GM12873 (cell line): Measurements from ENCODE around the gene TMSB15B.

ENCODE experiments used
- TF ChIP-seq, protein P1 (sequence below): IDR thresholded peaks from 2 replicates; pipeline ENCODE4 v1.5.1; 2012; ENCODE audit warnings: low read depth, mild to moderate bottlenecking, moderate library complexity, low read length, control low read depth; ENCODE audit not compliant: insufficient read depth; ENCODE audit errors: missing control alignments

The TMSB15B gene

GRCh38 chrX:104013158-104013557, 50.7 kb downstream of the TMSB15B start:
- TF ChIP-seq, protein P1, sequence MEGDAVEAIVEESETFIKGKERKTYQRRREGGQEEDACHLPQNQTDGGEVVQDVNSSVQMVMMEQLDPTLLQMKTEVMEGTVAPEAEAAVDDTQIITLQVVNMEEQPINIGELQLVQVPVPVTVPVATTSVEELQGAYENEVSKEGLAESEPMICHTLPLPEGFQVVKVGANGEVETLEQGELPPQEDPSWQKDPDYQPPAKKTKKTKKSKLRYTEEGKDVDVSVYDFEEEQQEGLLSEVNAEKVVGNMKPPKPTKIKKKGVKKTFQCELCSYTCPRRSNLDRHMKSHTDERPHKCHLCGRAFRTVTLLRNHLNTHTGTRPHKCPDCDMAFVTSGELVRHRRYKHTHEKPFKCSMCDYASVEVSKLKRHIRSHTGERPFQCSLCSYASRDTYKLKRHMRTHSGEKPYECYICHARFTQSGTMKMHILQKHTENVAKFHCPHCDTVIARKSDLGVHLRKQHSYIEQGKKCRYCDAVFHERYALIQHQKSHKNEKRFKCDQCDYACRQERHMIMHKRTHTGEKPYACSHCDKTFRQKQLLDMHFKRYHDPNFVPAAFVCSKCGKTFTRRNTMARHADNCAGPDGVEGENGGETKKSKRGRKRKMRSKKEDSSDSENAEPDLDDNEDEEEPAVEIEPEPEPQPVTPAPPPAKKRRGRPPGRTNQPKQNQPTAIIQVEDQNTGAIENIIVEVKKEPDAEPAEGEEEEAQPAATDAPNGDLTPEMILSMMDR = no peak

DNA sequence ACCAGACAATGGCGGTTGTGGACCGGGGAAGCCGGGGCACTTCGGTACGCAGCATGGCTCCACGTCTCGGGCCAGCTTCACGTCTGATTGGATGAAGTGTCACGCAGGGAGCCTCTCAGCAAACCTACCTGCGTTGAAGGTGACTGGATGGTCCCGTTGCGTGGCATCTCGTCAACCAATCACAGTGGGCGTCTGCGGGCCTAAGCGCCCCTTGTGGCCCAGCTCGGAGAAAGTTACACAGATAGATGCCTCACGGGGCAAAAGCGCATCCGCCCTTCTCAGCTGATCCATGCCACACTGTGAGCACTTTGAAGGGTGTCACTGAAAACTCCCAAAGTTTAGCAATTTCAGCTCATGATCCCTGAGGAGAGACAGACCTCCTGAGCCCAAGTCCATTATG, 51.2 kb downstream of the TMSB15B start, which contains the start of gene H2BW1:
TSS of gene H2BW1 (minus strand) at position 103 of the 400 bp plus-strand sequence. CDS start 132 bp downstream, outside the sequence.
- TF ChIP-seq, protein P1 = no peak
